Transverse colon (tissue), 4 donors: ENCODE results near the gene SREBF1. TPM values are rescaled to one million over a fixed set of nuclear protein-coding genes. Genes with fewer than 3 reads are reported as not detected.

Source experiments
- DNase-seq: peaks from one replicate; pipeline ENCODE4 v3.0.0-alpha.2; 2019
- H3K27ac ChIP-seq, 4 donors: fragments of 200-600 bp; sonication (generic); 2 replicates each; pipeline ENCODE4 v1.5.1; 2016 to 2018; ENCODE audit warnings: inconsistent platforms in 4 of 4
- H3K27me3 ChIP-seq: fragments of 200-600 bp; sonication (generic); 2 replicates; pipeline ENCODE4 v1.5.1; 2017; ENCODE audit warnings: inconsistent platforms
- H3K36me3 ChIP-seq, 4 donors: fragments of 200-600 bp; sonication (generic); 2 replicates each; pipeline ENCODE4 v1.5.1; 2017 to 2019; ENCODE audit warnings: inconsistent platforms in 4 of 4
- H3K4me1 ChIP-seq, 4 donors: fragments of 200-600 bp; sonication (generic); 2 replicates each; pipeline ENCODE4 v1.5.1; 2017 to 2020; ENCODE audit warnings: inconsistent platforms in 4 of 4
- H3K4me3 ChIP-seq, 4 donors: fragments of 200-600 bp; sonication (generic); 1 replicate in 1 of 4; 2 replicates in 3 of 4; pipeline versions ENCODE4 v1.5.1 to v1.6.1; 2017 to 2019; ENCODE audit warnings: inconsistent platforms in 4 of 4
- H3K9me3 ChIP-seq, 2 donors: fragments of 200-600 bp; sonication (generic); 2 replicates each; pipeline ENCODE4 v1.5.1; 2017 to 2019; ENCODE audit warnings: inconsistent platforms in 2 of 2
- CTCF ChIP-seq, 5 experiments: fragments of 200-600 bp in 3 of 5; fragments of 450-650 bp in 2 of 5; sonication (generic) in 3 of 5; IDR thresholded peaks; 1 replicate in 2 of 5; 2 replicates in 3 of 5; pipeline ENCODE4 v1.5.1; 2016 to 2017; ENCODE audit warnings: antibody characterized with exemption in 5 of 5, inconsistent platforms in 3 of 5, mild to moderate bottlenecking in 2 of 5, moderate library complexity in 1 of 5
- EP300 ChIP-seq: sonication (generic); formaldehyde crosslinking; IDR thresholded peaks from one replicate; pipeline ENCODE4 v1.6.1; 2017; ENCODE audit warnings: antibody characterized with exemption, low read depth
- POLR2A ChIP-seq: fragments of 450-650 bp; IDR thresholded peaks from one replicate; pipeline ENCODE4 v1.6.1; 2016; ENCODE audit warnings: antibody characterized with exemption, mild to moderate bottlenecking, moderate library complexity
- POLR2AphosphoS5 ChIP-seq, 3 donors: sonication (generic); formaldehyde crosslinking; IDR thresholded peaks; one replicate each; pipeline ENCODE4 v1.6.1; 2016; ENCODE audit warnings: antibody characterized with exemption in 3 of 3
- WGBS, 2 donors: methylation state at CpG; one replicate each; pipeline ENCODE4 v1.1.5; 2018; ENCODE audit warnings: low coverage in 1 of 2; 5-methylcytosine and 5-hydroxymethylcytosine counted together
- in situ Hi-C, 4 donors: fragments of 200-750 bp; cut with MboI; loops; one replicate each; pipeline versions ENCODE4 v1.15.0 to v1.15.1; 2017; ENCODE audit warnings: low sequenced_read_pairs in 3 of 4, low pct_ligation_motif_present in 1 of 4, low pct_unique_long_range_greater_than_20kb in 1 of 4
- intact Hi-C: fragments of 100-400 bp; cut with DNase I; formaldehyde crosslinking; loops from one replicate; pipeline ENCODE4 v1.15.1; 2023; ENCODE audit warnings: low total_unique reads
- total RNA-seq, 4 donors: library from RNA; depleted of rRNA; stranded (reverse); fragments of >200 nt; gene quantifications; one replicate each; pipeline ENCODE4 v1.1.0, GENCODE V29; 2016

The SREBF1 gene
- total RNA-seq, 4 donors from 2014 or later: 45.7 to 206 (median 148) TPM

- Histone ChIP-seq H3K9me3 (no peaks in the 10 kb centered on the region), H3K4me3 (peak overlapping the region in 2 of 4 donors; percentile 48 to 52), H3K4me1 (peaks cover 21 to 71% (median 59%) of the 10 kb centered on the region in 4 donors), H3K27ac (peak overlapping the region; percentile 72 to 93 (median 79)), H3K36me3 (no peaks in the 10 kb centered on the region), H3K27me3 (peaks cover 14% of the 10 kb centered on the region)
- peak; percentile 16 for DNase-seq
- TF ChIP-seq POLR2AphosphoS5 (IDR thresholded peaks at IDR 0.05) (no peak), POLR2A (no peak), EP300 (no peak), CTCF (IDR thresholded peaks at IDR 0.05) (peak in 2 of 5 experiments; percentile 17 to 22)
- in situ Hi-C loops: loop anchor here in 2 of 4 donors (25.0 kb wide), 1 partner anchor 94 kb away; the partner anchor contains the start of gene RAI1 (in 2 of the 2)
- intact Hi-C loops: loop anchor here (5.0 kb wide), 1 partner anchor 99 kb away; the partner anchor contains the start of gene RAI1
- 58% methylated on average over 11 of the region's 11 CpGs; no CpG with 5 or more reads in 1 of the 2 donors for WGBS, 2 donors
Measured at GRCh38 chr17:17780922-17781590, 55.7 kb downstream of the SREBF1 start.

- Histone ChIP-seq H3K4me3 (no peak overlapping the region), H3K27ac (peak overlapping the region; percentile 78 to 93 (median 79)), H3K4me1 (peaks cover 25 to 68% (median 60%) of the 10 kb centered on the region in 4 donors), H3K36me3 (no peaks in the 10 kb centered on the region), H3K9me3 (no peaks in the 10 kb centered on the region), H3K27me3 (peaks cover 14% of the 10 kb centered on the region)
- intact Hi-C loops (no loop called here), in situ Hi-C loops (loop anchor here in 3 of 4 donors (10.0 to 25.0 kb wide), 2 partner anchors 92 to 104 kb away; partner anchors contain the start of gene RAI1 (in 2 of the 3))
- DNase-seq: no peak
- WGBS, 2 donors: 66 to 80% methylated on average over 1 to 16 of the region's 16 CpGs
- TF ChIP-seq CTCF (IDR thresholded peaks at IDR 0.05) (no peak), EP300 (no peak), POLR2A (no peak), POLR2AphosphoS5 (IDR thresholded peaks at IDR 0.05) (no peak)
Measured at GRCh38 chr17:17779015-17779611, 57.7 kb downstream of the SREBF1 start.

DNA sequence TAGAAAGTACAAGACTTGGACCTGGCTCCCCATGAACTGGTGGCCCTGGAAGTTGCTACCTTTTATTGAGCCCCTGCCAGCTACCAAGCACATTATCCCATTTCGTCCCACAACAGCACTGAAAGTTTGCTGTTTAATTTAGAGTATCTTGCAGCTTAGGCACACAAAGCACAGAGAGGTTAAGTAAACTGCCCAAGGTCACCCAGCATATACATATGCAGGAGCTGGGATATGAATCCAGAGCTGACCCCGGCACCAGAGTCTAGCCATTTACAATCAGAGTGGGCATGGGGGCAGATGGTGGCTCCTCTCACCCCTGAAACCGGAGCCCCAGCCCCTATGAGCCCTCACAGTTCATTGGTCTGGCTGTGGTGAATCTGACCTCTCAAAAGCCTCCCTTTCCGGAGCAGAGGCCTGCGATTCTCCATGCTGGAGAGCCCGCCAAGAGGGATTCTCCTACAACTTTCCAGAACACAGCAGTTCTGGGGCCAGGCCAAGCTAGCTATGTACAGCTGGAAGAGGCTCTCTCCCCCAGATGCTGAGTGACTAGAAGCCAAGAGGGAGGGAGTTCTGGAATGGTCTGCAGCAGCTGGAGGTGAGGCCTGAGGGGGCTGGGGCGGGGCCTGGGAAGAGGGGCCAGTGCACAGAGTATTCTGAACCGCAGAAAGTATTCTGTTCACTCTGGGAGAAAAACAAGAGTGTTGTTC lies 58.3 kb downstream of the SREBF1 start:
- no peak overlapping the region for H3K4me3 ChIP-seq
- TF ChIP-seq POLR2A (no peak), POLR2AphosphoS5 (IDR thresholded peaks at IDR 0.05) (peak in 1 of 3 donors; percentile 21)
- in situ Hi-C loops: loop anchor here in 3 of 4 donors (10.0 to 25.0 kb wide), 2 partner anchors 91 to 104 kb away; partner anchors contain the start of gene RAI1 (in 2 of the 3)
- DNase-seq: peak; percentile 63
- H3K27me3 ChIP-seq: peaks cover 14% of the 10 kb centered on the region
- no peaks in the 10 kb centered on the region for H3K36me3 ChIP-seq
- intact Hi-C loops: no loop called here
- 57% methylated on average over 6 of the region's 8 CpGs; no CpG with 5 or more reads in 1 of the 2 donors for WGBS, 2 donors
- H3K9me3 ChIP-seq: no peaks in the 10 kb centered on the region
- peaks cover 29 to 65% (median 57%) of the 10 kb centered on the region in 4 donors for H3K4me1 ChIP-seq
- H3K27ac ChIP-seq: peak overlapping the region; percentile 78 to 93 (median 79)

DNA sequence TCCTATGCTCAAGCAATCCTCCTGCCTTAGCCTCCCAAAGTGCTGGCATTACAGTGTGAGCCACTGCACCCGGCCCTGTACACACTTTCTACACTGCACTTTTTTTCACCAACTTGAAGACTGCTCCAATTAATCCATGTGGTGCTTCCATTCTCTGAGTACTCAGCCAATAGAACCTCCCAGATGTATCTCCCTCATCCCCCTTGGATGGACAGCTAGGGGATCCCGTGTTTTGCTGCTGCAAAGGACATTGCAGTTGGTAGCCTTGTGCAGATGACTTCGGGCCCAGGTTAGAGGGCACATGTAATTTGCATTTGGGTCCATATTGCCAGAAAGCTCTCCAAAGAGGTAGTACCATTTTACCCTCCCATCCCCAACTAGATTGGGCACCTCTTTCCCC lies 59.9 kb downstream of the SREBF1 start:
- 0 to 89% methylated on average over 1 to 3 of the region's 3 CpGs for WGBS, 2 donors
- Histone ChIP-seq H3K9me3 (no peaks in the 10 kb centered on the region), H3K27ac (no peak overlapping the region), H3K27me3 (peaks cover 6% of the 10 kb centered on the region), H3K4me1 (peaks cover 29 to 52% (median 43%) of the 10 kb centered on the region in 4 donors), H3K36me3 (no peaks in the 10 kb centered on the region), H3K4me3 (no peak overlapping the region)
- in situ Hi-C loops (loop anchor here in 3 of 4 donors (10.0 to 25.0 kb wide), 2 partner anchors 90 to 102 kb away; partner anchors contain the start of gene RAI1 (in 2 of the 3)), intact Hi-C loops (no loop called here)
- DNase-seq: no peak
- TF ChIP-seq CTCF (IDR thresholded peaks at IDR 0.05) (no peak), POLR2A (no peak), EP300 (no peak), POLR2AphosphoS5 (IDR thresholded peaks at IDR 0.05) (no peak)
